GM21723 (cell line): ENCODE data around the gene PDF.

ENCODE experiments used
- ATAC-seq: cut with Tn5 transposase; IDR thresholded peaks from one replicate; pipeline ENCODE4 v1.9.1; 2021; ENCODE audit warnings: mild to moderate bottlenecking, moderate library complexity; ENCODE audit not compliant: unreplicated experiment

PDF gene

DNA sequence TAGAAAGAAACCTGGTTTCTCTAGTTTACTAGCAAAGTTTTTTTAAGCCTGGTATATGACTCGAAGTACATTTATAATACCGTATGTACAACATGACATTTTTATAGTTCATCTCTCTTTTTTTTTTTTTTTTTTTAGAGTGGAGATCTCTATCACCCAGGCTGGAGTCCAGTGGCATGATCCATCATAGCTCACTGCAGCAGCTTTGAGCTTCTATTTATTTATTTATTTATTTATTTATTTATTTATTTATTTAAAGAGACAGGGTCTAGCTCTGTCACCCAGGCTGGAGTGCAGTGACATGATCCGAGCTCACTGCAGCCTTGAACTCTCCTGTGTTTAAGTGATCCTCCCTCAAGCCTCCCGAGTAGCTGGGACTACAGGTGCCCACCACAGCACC lies 45.1 kb downstream of the PDF start:
- ATAC-seq = no peak

GRCh38 chr16:69283851-69284250 lies 46.5 kb downstream of the PDF start:
- ATAC-seq = no peak

DNA sequence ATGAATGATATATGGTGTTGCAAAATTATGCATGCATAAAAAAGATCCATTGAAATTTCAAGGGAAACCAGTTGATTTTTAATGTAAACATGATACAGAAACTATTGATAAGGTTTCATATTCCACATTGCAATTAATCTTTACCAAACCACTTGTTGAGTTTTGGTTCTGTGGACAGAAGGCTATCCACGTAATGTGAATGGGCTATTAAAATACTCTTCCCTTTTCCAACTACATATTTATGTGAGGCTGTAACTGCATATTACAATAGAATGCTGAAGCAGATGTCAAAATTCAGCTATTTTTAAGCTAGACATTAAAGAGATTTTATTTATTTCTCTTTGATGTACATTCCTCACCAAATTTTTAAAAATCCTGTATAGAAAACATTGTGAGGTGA lies 53.0 kb downstream of the PDF start:
- ATAC-seq = no peak
